Measurements from ENCODE around the gene ZNF500.

GRCh38 chr16:4726616-4727015 is 40.3 kb downstream of the ZNF500 start:
- TF ChIP-seq CTCF (IDR thresholded peaks at IDR 0.05; ENCODE audit: insufficient read depth, low read depth, low read length) (no peak), EZH2 (IDR thresholded peaks at IDR 0.05; ENCODE audit: insufficient read depth, low read length) (no peak)

Data from astrocyte (in vitro differentiated cells and primary cell).